OCI-M2 (cell line): ENCODE data around the gene LCN6.

Experiments
- DNase-seq: peaks from one replicate; lab custom pipeline; 2025; ENCODE audit not compliant: unreplicated experiment; lab: John Stamatoyannopoulos, UW

The LCN6 gene

DNA sequence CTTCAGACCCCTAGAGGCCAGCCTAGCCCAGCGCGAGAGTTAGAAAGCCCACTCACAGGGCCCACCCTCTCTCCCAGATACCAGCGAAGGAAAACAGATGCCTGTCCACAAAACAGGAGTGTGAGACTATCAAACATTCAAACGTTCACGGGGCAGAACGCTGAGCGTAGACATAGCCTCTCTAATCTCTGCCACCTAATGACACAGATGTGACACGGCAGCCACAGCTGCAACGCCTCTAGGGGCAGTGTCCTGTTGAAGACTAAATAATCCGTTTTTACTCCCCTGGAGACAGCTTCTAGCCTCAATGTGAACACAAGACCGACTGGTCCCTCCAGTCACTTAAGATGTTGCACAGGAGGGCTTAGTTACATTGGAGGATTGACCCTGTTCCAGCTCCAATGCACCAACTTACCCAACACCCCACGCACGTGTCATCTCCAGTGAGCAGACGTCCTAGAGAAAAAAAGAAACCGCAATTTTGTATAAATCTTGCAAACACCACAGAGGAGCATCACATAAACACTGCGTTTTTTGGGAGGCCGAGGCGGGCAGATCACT lies 21.6 kb downstream of the LCN6 start:
- no peak for DNase-seq

DNA sequence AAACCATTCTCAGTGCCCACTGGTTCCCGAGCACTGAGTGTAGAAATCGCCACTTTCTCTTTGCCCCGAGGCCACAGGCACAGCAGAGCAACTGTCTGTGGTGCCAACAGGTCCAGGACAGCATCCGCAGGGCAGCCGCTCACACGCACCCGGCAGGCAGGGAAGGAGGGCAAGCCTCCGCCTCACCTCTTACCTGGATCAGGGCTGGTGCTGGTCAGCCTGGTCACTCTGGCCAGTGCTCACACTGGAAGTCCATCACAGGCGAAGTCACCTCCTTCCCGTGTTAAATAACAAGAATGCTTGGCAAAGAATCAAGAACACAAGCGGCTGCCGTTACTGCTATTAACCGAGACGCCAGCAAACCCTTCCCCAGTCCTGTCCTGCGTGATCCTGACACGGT lies 22.2 kb downstream of the LCN6 start:
- DNase-seq, result no peak

DNA sequence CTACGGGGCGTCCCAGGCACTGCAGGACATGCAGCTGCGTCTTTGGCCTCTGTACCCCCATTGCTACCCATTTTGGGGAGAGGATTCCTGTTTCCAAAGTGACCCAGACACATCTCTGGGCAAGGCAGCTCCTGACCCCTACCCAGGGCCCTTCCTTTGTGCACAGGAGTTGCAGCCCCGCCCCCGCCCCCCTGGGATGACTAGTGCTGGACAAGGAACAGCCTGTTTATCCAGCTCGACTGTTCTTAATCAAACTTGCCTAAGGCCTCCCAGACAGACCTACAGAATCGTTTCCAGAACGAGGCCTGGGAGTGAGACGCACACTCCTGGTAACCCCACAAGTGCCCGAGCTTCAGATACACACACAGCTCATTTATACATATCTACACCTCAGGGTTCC lies 22.7 kb downstream of the LCN6 start:
- DNase-seq, result no peak

DNA sequence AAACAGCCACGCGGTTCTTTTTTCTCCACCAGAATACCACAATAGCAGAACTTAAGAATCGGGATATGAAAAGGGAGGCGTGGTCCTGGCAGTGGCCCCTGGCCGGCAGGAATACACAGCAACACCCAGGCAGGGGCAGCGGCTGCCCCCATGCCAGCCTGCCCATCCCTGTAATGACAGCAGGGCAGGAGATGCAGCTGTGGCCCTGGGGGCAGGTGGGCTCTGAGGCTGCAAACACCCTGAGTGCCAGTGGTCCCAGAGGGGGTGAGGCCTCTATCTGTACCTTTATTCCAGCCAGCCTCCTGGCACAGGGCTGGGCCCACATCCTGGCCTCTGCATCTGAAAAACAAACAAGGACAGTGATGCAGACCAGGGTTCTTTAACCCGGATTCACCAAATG lies 23.6 kb downstream of the LCN6 start:
- no peak for DNase-seq

DNA sequence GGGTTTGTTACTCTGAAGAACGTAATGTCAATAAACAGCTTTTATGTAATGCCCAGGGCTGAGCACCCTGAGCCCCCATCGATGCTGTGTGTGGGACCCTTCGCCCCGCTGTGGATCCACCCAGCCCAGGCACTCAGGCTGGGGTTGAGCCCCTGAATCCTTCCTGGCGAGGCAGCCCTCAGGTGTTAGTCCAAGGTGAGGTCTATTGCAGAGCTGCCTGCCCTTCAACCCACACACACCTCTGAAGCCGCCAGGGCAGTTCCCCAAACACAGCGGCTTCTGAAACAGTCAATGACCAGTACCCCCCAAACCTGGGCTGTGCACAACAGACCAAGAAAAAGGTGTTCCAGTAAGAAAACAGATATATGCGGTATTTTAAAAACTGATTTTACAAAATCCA lies 24.3 kb downstream of the LCN6 start:
- DNase-seq, result no peak

DNA sequence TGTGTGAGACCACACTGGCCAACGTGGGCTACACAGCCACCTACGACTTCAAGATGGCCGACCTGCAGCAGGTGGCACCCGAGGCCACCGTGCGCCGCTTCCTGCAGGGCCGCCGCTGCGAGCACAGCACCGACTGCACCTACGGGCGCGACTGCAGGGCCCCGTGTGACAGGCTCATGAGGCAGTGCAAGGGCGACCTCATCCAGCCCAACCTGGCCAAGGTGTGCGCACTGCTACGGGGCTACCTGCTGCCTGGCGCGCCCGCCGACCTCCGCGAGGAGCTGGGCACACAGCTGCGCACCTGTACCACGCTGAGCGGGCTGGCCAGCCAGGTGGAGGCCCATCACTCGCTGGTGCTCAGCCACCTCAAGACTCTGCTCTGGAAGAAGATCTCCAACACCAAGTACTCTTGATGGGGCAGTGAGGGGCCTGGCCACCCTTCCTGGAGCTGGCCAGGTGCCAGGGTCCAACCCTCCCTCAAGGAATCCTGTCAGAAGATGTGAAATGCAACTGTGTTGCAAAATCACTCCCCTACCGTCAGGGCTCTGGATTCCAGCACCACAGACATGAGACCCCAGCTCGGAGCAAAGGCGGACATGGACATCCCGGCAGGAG lies 24.9 kb downstream of the LCN6 start:
- DNase-seq, result no peak

DNA sequence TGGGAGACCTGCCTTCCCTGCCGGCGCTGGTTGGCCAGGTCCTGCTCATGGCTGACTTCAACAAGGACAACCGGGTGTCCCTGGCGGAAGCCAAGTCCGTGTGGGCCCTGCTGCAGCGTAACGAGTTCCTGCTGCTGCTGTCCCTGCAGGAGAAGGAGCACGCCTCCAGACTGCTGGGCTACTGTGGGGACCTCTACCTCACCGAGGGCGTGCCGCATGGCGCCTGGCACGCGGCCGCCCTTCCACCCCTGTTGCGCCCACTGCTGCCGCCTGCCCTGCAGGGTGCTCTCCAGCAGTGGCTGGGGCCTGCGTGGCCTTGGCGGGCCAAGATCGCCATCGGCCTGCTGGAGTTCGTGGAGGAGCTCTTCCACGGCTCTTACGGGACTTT lies 25.4 kb downstream of the LCN6 start:
- DNase-seq, result no peak

DNA sequence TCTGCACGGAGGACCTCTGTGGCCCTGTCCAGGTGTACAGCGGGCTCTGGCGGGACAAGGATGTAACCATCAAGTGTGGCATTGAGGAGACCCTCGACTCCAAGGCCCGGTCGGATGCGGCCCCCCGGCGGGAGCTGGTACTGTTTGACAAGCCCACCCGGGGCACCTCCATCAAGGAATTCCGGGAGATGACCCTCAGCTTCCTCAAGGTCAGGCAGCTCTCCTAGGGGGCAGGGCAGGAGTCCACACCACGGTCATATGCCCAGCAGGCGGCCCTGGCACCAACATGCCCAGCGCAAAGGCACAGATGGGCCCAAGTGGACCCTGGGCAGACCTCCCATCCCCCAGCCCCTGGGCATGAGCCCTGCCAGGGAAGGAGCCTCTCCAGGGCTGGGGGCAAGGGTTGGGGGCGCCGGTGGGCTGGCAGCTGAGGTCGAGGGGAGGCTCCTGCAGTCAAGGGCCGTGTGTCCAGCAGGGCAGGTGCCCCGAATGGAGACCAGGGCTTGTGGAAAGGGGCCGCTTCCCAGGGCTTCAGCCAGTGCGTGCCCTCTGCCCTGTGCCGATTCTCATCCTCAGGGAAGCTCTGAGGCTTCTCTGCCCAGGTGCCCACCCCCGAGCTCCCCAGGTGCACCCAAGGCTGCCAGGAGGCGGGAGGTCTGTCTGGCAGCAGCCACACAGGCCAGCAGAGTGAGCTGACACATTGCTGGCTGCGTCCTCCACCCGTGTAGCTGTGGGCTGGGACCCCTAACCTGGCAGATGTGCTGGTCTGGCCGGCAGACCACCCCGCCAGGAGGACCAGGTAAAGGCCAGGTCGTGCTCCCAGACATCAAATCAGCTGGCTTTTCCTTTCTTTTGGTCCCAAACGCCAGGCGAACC lies 26.0 kb downstream of the LCN6 start:
- no peak for DNase-seq

DNA sequence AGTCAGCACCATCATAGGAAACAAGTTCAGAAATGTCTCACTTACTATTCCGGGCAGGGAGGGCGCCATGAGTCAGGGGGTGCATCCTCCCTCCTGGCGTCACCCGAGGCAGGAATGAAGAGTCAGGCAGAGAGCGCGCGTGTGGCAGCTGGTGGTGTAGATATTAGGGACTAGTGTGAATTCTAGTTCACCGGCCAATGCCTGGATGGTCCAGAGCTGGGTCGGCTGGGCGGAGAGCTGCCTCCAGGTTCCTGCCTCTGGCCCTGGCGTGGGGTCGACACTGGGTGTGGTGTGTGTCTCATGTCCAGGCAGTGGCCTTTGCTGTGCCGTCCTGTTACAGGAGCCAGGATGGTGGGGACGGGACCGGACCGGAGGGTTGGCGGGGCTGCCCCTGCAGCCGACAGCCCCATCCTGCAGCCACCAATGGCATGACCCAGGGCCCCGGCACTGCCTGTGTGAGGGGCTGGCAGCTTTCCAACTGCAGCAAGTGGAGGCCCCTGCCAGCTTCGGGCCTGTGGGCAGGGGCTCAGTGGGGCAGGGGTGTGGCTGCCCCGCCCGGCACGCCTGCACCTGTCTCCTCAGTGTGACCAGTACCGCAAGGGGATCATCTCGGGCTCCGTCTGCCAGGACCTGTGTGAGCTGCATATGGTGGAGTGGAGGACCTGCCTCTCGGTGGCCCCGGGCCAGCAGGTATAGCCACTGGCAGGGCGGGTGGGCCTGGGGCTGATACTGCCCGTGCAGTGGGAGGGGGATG lies 26.8 kb downstream of the LCN6 start:
- no peak for DNase-seq

DNA sequence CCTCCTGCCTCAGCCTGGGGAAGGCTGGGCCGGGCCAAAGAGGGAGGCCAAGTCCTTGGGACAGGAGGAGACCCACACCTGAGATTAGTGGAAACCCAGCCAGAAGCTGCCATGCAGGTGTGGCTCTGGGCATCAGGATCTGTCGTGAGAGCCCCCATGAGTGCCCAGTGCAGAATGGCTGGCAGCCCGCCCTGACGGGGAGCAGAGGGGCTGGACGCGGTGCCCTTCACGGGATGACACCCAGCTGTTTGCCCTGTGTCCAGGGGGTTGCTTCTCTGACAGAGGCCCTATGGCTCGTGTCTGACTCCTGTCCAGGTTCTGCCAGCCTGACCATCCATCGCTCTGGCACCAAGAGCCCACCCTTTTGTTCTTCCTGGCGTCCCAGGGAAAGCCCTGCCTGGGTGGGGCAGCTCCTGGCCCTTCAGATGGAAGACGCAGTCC lies 27.4 kb downstream of the LCN6 start:
- no peak for DNase-seq

DNA sequence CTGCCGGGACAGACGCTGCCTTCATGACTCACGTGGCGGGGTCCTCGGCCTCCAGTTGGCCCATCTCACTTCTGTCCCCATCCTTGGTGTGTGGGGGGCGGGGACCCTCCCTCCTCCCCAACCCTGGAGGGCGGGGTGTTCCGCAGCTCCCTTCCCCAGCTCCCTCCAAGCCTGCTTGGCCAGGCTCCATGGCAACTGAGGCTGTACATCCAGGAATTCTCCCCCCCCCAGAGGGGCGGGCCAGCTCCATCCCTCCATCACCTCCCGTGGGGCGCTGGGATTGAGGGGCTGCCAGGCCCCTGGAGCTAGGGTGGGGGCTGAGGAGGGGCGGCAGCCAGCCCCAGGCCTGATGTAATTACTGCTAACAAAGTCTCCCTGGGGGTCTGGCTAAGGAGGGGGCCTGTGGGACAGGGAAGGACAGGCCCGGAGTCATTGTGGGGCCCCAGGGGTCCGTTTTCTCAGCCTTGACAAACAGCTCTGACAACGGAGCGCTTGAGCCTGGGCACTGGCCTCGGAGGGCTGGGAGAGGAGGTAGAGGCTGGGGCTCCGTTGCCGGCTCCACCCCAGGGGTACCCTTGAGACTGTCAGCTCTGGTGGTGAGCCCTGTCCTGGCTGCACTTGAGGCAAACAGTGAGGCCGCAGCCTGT lies 28.0 kb downstream of the LCN6 start:
- no peak for DNase-seq

DNA sequence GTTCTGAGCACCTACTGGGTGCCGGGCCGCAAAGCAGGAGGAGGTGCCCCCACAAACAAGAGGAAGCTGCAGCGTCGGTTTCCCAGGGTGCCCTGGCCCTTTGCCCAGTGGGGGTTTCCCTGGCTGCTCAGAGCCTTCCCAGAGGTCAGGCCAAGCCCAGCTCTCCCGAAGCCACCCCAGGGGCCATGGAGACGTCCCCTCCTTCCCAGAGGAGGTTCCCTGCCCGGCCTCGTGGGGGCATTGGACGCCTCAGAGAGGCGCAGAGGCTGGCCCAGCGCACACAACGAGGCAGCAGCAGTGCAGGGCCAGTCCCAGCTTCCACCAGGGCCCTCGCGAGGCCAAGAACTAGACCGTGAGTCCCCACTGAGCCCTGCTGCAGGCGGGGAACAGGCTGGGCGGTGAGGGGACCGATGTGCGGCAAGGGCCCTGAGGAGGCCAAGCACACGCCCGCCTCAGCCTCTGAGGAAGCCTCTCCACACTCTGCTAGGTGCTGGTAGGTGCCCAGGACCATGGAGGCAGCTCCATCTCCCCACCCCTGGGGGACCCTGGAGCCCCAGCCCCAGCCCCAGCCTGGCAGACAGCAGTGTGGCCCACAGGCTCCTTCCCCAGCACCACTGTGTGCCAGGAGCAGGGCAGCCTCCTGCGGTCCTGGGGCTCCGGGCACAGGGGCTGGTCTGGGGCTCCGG lies 29.0 kb downstream of the LCN6 start:
- no peak for DNase-seq

DNA sequence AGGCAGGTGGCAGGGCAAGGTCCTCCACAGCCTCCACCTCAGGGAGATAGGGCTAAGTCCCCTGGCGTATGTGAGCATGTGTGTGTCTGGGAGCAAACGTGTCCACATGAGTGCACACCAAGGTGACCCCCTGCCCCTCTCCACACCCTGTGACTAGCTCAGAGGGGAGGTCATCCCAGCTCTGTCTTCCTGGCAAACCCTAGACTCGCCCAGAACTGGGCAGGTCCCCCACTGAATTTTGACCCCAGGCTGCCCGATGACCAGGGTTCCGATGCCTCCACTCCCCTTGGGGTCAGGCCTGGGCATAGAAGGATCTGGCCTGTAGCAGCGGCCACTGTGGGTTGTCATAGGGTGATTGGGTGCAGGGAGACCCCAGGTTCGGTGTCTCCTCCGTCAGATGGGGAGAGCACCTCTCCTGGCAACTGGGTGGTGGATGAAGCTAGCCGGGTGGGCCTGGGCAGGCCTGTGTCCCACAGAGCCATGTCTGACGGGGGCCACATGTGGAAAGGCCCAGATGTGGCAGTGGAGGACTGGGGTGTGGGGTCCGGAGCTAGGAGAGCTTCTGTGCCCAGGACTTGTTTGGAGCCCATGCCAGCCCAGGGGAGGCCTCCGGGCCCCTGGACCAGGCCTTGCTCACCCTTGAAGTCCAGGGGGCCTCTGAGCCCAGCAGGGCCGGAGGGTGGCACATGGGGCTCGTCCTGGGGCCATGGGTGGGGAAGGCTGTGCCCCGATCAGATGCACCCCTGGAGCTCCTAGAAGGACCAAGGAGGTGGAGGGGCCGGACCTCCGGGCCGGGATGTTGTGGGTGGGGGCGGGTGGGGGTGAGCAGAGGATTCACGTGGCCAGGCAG lies 29.8 kb downstream of the LCN6 start:
- no peak for DNase-seq

DNA sequence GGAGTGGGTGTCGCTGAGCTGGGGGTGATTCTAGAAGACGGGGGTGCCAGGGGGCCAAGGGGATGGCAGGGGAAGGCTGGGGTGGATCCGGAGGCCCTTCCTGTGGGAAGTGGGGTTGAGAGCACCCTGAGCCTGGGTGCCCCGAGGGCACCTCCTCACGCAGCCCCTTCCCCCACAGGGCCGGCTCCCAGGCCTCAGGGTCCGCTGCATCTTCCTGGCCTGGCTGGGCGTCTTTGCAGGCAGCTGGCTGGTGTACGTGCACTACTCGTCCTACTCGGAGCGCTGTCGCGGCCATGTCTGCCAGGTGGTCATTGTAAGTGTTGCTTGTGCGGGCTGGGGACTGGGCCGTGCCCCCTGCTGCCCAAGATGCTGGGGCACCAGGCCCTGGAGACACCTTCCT lies 30.9 kb downstream of the LCN6 start:
- no peak for DNase-seq

DNA sequence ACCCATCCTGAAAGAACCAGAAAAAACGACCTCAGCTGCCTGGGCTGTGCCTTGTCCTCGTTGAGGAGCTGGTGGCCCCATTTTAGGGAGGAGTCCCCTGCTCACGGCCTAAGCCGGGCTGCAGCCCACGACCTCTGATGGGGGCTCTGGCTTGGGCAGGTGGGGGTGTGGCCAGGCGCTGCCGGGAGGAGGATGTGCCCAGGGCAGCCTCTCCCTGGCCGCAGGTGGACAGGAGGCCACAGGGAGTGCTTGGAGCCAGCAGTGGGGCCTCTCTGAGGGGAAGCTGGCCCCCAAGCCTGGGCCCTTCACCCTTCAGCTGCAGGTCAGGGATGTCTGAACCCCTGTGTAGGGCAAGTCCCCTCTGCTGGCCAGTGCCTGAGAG lies 33.4 kb downstream of the LCN6 start:
- DNase-seq, result no peak

DNA sequence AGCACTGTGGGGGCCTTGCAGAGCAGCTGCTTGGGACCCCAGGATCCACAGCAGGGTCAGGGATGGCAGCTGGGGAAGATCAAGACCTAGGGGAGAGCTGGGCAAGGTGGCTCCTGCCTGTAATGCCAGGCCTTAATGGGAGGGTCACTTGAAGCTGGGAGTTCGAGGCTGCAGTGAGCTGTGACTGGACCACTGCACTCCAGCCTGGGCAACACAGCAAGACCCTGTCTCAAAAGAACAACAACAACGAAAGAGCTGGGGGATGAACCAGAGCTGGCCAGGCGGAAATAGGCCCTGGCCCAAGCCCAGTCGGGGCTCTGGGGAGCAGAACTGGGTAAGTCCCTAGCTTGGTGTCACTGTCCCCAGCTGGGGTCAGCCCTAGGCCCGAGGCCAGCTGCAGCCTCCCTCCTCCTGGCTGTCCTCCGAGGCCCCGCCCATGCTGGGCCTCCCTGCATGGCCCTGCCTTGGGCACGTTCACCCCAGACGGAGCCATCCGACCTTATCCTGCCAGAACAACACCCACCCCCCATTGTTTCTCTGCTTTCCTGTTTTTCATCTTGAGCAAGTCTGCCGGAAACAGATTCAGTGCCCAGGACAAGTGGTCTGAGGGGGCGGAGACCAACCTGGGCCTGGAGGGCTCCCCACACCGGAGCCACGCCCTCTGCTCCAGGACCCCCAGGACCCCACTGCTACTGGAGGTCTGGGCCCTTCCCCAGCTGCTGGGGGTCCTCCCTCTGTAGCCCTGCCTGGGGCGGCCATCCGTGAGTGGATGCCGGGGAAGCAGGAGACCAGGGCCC lies 34.0 kb downstream of the LCN6 start:
- DNase-seq, result no peak

DNA sequence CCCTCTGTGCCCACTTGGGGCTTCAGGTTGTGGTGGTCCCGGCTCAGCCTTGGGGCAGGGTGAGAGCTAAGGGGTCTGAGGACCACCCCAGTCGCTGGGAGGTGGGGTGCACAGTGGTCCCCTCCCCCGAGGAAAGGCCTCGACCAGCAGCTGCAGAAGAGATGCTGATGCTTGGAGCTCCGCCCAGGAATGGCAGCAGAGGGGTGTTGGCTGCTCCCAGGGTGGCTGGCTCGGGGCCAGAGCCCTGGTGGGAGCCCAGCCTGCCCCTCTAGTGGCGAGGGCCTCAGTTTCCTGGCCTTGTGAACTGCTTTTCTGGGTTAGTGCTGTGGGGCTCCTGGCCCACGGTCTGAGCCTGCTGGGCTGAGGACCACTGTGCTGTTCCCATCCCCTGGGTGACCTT lies 34.8 kb downstream of the LCN6 start:
- DNase-seq, result no peak

DNA sequence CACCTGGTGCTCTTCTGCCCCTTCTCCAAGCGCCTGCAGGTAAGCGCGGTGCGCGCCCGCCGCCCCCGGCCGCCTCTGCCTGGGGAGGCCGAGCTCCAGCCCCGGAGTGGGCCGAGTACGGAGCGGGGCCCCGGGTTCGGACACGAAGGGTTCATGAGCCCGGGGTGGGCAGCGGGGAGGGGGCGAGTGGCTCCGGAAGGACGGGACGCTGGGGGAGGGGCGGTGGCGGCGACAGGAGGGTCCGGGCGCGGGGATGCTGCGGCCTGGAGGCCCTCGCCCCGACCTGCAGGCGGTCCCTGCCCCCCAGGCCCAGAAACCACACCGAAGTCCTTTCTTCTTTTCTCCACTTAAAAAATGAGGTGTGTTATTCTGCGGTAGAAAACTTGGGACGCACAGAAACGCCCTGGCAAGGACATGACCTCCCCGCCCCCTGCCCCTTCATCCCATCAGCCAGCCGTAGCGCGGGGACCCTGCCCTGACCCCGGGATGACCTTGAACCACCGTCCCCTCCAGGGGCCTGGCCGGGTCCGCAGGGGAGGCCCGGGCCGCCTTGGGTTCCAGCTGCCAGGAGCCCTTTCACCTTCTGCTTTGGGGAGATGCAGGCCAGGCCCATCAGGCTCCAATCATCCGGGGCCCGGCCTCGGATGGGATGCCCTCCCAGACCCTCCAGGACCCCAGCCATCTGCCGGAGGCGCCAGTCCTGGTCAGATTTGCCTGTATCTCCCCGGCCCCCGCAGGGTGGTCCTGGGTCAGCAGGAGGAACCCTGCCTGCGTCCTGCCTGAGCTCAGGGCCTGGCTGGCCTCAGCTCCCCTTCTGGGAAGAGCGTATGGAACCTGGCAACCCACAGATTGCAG lies 35.4 kb downstream of the LCN6 start:
- no peak for DNase-seq
